GM12872 (cell line): ENCODE results near the gene LAMTOR5.

Experiments used
- TF ChIP-seq, protein P1 (sequence below): IDR thresholded peaks from 3 replicates; pipeline ENCODE4 v1.5.1; 2011; ENCODE audit warnings: low read depth, mild to moderate bottlenecking, low read length, moderate library complexity; ENCODE audit not compliant: insufficient read depth

Gene LAMTOR5

DNA sequence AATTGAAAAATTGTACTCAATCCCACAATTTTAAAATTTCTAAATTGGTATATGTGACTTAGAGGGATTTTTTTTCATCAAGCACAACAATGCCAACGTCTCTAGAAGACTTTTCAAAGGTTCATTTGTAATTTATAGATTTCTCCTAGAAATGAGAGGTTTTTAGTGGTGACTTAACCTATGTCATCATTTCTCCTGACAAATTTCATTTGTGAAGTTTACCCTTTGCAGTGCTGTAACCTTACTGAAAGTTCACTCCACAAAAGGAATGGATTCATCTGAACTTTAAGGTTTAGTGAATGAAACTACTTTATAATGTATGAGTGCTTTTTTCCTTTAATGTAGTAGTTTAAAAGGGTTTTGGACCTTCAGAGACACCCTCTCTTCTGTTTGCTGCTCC, 52.2 kb downstream of the LAMTOR5 start:
- TF ChIP-seq, protein P1, sequence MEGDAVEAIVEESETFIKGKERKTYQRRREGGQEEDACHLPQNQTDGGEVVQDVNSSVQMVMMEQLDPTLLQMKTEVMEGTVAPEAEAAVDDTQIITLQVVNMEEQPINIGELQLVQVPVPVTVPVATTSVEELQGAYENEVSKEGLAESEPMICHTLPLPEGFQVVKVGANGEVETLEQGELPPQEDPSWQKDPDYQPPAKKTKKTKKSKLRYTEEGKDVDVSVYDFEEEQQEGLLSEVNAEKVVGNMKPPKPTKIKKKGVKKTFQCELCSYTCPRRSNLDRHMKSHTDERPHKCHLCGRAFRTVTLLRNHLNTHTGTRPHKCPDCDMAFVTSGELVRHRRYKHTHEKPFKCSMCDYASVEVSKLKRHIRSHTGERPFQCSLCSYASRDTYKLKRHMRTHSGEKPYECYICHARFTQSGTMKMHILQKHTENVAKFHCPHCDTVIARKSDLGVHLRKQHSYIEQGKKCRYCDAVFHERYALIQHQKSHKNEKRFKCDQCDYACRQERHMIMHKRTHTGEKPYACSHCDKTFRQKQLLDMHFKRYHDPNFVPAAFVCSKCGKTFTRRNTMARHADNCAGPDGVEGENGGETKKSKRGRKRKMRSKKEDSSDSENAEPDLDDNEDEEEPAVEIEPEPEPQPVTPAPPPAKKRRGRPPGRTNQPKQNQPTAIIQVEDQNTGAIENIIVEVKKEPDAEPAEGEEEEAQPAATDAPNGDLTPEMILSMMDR: no peak
